NB4 (cell line): Measurements from ENCODE around the gene SERPINE3.

Source experiments
- DNase-seq: peaks from one replicate; pipeline ENCODE4 v3.0.0; 2010; ENCODE audit warnings: low read depth
- H3K4me3 ChIP-seq: one replicate; pipeline ENCODE4 v1.5.1; 2011; ENCODE audit warnings: mild to moderate bottlenecking, low read depth, low read length, moderate library complexity
- MYC ChIP-seq: IDR thresholded peaks from 2 replicates; pipeline ENCODE4 v1.6.1; 2011; ENCODE audit warnings: low read depth, low read length
- POLR2A ChIP-seq: IDR thresholded peaks from 2 replicates; pipeline ENCODE4 v1.6.1; 2011; ENCODE audit warnings: mild to moderate bottlenecking; ENCODE audit not compliant: insufficient read length; ENCODE audit errors: extremely low read depth
- TF ChIP-seq, protein P1 (sequence below): IDR thresholded peaks from 2 replicates; pipeline ENCODE4 v1.6.1; 2011; ENCODE audit warnings: low read depth, low read length
- TF ChIP-seq, protein P2 (sequence below): IDR thresholded peaks from one replicate; pipeline ENCODE4 v1.5.1; 2012; ENCODE audit warnings: low read depth, low read length

Gene SERPINE3

DNA sequence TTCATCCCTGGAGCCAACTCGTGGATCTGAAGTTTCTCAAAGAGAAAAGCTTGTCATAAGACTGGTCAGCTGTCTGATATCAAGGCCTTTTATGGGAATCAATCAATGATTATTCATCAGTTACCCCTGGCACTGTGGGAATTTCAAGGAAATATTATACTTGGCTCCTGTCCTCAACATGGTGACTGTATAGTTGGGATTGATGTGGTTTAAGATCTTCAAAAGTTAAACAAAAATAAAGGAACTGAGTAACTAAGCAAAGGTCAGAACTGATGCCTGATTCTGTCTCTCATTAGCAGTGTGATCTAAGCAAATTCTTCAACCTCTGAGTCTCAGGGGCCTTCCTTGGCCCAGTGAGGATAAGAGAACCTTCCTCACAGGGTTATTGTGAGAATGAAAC, 22.2 kb upstream of the SERPINE3 start:
- H3K4me3 ChIP-seq: no peak overlapping the region
- DNase-seq: no peak
- TF ChIP-seq, protein P1, sequence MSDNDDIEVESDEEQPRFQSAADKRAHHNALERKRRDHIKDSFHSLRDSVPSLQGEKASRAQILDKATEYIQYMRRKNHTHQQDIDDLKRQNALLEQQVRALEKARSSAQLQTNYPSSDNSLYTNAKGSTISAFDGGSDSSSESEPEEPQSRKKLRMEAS: no peak
- TF ChIP-seq MYC (no peak), POLR2A (no peak)
- TF ChIP-seq, protein P2, sequence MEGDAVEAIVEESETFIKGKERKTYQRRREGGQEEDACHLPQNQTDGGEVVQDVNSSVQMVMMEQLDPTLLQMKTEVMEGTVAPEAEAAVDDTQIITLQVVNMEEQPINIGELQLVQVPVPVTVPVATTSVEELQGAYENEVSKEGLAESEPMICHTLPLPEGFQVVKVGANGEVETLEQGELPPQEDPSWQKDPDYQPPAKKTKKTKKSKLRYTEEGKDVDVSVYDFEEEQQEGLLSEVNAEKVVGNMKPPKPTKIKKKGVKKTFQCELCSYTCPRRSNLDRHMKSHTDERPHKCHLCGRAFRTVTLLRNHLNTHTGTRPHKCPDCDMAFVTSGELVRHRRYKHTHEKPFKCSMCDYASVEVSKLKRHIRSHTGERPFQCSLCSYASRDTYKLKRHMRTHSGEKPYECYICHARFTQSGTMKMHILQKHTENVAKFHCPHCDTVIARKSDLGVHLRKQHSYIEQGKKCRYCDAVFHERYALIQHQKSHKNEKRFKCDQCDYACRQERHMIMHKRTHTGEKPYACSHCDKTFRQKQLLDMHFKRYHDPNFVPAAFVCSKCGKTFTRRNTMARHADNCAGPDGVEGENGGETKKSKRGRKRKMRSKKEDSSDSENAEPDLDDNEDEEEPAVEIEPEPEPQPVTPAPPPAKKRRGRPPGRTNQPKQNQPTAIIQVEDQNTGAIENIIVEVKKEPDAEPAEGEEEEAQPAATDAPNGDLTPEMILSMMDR: no peak

DNA sequence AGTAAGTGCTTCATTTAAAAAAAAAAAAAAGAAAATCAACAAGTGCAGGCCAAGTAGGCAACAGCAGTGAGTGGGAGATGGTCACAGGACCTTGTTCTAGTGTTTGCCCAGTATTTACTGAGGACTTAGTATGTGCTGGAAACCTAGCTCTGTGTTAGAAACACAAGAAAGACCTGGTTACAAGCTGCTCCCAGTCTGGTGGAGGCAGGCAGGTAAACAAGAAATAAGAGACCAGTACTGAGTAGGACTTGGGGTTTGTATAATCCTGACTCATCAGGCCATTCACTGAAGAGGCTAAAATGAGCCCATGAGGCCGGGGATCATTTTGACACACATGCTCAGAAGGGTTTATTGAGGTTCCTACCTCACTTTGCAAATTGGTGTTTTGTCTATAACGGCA, 21.5 kb upstream of the SERPINE3 start:
- H3K4me3 ChIP-seq: no peak overlapping the region
- no peak for DNase-seq
- TF ChIP-seq, protein P1: no peak
- TF ChIP-seq POLR2A (no peak), MYC (no peak)
- TF ChIP-seq, protein P2: no peak

DNA sequence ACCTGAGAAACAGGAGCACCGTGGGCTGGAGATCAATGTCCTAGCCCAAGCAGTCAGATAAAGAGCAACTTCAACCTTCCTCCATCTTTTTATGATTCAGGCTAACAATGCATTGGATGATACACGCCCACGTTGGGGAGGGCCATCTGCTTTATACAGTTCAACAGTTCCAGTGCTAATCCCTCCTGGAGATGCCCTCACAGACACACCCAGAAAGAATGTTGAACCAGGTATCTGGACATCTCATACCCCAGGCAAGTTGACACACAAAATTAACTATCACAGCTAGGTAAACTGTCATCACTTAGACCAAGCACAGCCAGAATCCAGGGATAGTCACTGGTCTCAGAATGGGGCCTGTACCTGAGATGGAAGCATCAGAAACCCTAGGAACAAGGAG, 20.6 kb upstream of the SERPINE3 start:
- DNase-seq: no peak
- H3K4me3 ChIP-seq: no peak overlapping the region
- TF ChIP-seq POLR2A (no peak), MYC (no peak)
- TF ChIP-seq, protein P2: no peak
- TF ChIP-seq, protein P1: no peak

DNA sequence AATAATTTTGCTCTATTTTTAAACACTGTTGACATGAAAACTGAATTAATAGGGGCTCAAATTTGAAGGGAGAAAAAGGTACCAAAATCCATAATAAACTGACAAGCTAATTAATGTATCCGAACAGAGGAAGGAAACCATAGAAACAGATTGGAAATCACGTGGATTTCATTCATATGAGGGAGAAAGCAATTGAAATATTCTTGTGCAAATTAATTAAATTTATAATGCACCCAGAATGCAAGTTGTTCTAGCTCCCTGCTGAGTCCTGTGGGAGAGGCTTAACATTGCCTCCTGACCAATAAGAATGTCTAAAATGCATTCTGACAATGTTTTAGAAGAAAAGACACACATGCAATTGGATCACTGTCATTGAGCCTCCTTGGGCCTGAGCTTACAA, 17.7 kb upstream of the SERPINE3 start:
- no peak for TF ChIP-seq POLR2A
- no peak for TF ChIP-seq MYC
- TF ChIP-seq, protein P1: no peak
- TF ChIP-seq, protein P2: no peak
- no peak for DNase-seq
- H3K4me3 ChIP-seq: no peak overlapping the region

DNA sequence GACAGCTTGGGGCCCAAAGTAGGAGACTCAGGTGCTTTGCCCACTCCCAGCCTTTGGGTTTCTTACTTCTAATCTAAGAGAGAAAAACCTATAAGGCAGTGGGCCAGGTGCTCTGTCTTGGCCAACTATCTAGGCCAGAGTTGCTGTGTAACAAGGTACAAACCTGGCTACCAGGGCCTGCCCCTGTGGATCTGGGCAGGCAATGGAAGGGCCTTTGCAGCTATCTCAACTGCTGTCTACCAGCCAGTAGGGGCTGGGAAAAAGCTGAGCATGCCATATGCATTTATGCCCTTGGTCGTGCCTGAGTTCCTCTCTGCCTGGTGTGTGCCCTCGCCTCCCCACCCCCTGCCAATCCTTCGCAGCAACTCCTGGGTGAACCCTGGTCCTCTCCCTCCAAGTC, 16.7 kb upstream of the SERPINE3 start:
- no peak overlapping the region for H3K4me3 ChIP-seq
- DNase-seq: no peak
- TF ChIP-seq, protein P1: no peak
- TF ChIP-seq, protein P2: no peak
- TF ChIP-seq POLR2A (no peak), MYC (no peak)
